Activated naive CD4-positive, alpha-beta T cell treated with anti-CD3 and anti-CD28 coated beads, Interleukin-2, amount 10 ng/mL, durations not matched to agents 7 days and 5 days (primary cell): ENCODE measurements around the gene RAD51B.

Source experiments
- CTCF ChIA-PET: fragments of 350-600 bp; sonication (Branson Sonifier 250); formaldehyde crosslinking; loops from one replicate; lab custom pipeline; 2021; ENCODE audit warnings: antibody characterized with exemption; lab: Charles Lee
- DNase-seq: peaks from one replicate; pipeline ENCODE4 v3.0.0-alpha.2; 2020
- H3K27ac Mint-ChIP-seq: one replicate; pipeline ENCODE4 v1.8.0; 2021; ENCODE audit warnings: mild to moderate bottlenecking, moderate library complexity, mixed read lengths
- H3K27me3 Mint-ChIP-seq: one replicate; pipeline ENCODE4 v1.8.0; 2021; ENCODE audit warnings: mild to moderate bottlenecking, mixed read lengths
- H3K36me3 Mint-ChIP-seq: one replicate; pipeline ENCODE4 v1.8.0; 2021; ENCODE audit warnings: mixed read lengths
- H3K4me1 Mint-ChIP-seq: one replicate; pipeline ENCODE4 v1.8.0; 2021; ENCODE audit warnings: mixed read lengths
- H3K4me3 Mint-ChIP-seq: one replicate; pipeline ENCODE4 v1.8.0; 2021; ENCODE audit warnings: mild to moderate bottlenecking, moderate library complexity, mixed read lengths
- H3K9me3 Mint-ChIP-seq: one replicate; pipeline ENCODE4 v1.8.0; 2021; ENCODE audit warnings: mixed read lengths

Gene RAD51B

DNA sequence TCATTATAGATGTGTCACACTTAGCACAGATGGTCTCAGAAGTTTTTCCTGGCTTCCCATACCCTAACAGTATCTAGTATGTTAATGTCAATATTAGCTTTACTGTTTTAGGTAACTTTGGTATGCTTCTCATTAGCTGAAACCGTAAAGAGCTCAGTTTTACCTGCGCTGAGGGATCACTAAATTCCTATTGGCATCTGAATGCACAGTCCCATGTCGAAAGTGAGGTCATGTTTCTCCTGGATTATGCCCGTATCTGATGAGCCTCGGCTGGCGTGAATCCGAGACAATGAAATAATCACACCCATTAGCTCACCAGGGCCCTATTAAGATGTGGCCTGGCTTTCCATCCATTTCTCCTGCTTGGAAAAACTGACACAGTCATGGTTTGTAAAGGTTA is 555.1 kb downstream of the RAD51B start:
- Mint-ChIP-seq H3K27me3 (no peaks in the 10 kb centered on the region), H3K4me3 (no peak overlapping the region), H3K4me1 (peaks cover 39% of the 10 kb centered on the region), H3K27ac (no peak overlapping the region), H3K36me3 (peaks cover 4% of the 10 kb centered on the region), H3K9me3 (no peaks in the 10 kb centered on the region)
- CTCF ChIA-PET = interaction anchor here (1.1 to 1.3 kb wide), 3 partner anchors 10 to 115 kb away, joined by 3 to 4 read pairs (median 3); no protein-coding TSS in a partner anchor
- DNase-seq = no peak

DNA sequence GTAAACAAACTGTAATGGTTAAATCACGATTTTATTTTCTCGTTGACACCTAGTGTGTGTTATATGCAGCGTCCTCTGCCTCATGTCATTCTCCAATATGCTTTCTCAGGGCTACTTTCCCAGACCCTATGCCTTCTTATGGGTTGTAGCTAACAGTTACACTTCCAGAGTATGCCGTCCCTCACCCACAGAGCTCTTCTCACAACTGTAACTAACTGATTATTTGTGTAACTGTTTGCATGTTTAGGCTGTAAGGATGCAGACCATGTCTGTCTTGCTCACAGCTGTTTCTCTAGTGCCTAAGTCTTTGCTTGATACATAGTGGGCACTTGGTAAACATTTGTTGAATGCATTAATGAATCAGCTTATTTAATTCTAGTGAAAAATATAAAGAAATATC is 555.8 kb downstream of the RAD51B start:
- Mint-ChIP-seq H3K27ac (no peak overlapping the region), H3K4me3 (no peak overlapping the region), H3K9me3 (no peaks in the 10 kb centered on the region), H3K4me1 (peaks cover 42% of the 10 kb centered on the region), H3K36me3 (peaks cover 4% of the 10 kb centered on the region), H3K27me3 (no peaks in the 10 kb centered on the region)
- DNase-seq = no peak
- CTCF ChIA-PET = interaction anchor here (1.1 to 1.3 kb wide), 3 partner anchors 9 to 116 kb away, joined by 3 to 4 read pairs (median 3); no protein-coding TSS in a partner anchor

GRCh38 chr14:68376067-68376779 is 556.6 kb downstream of the RAD51B start:
- peaks cover 4% of the 10 kb centered on the region for H3K36me3 Mint-ChIP-seq
- H3K4me3 Mint-ChIP-seq = no peak overlapping the region
- no peaks in the 10 kb centered on the region for H3K27me3 Mint-ChIP-seq
- H3K27ac Mint-ChIP-seq = no peak overlapping the region
- CTCF ChIA-PET = interaction anchor here (0.6 to 1.3 kb wide), 3 partner anchors 11 to 523 kb away, joined by 3 to 4 read pairs (median 3); no protein-coding TSS in a partner anchor
- H3K4me1 Mint-ChIP-seq = peaks cover 42% of the 10 kb centered on the region
- H3K9me3 Mint-ChIP-seq = no peaks in the 10 kb centered on the region
- DNase-seq = no peak

DNA sequence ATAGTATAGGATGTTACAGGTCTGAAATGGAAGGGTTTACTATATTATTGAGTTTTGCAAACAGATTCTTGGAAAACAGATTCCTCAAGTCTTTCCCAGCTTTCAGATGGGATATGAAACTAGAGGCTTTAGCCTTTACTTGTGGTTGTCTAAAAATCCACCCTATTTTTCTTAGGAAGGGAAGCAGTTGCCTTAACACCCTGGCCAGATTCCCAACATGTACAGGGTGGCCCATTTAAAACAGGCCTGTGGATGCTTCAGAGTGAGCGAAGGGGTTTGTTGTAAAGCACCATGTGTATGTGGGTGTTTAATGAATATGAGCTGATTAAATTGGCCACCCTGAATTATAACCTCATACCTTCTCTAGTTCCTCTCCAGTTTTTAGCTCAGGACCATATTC is 557.4 kb downstream of the RAD51B start:
- H3K36me3 Mint-ChIP-seq = peaks cover 4% of the 10 kb centered on the region
- no peak overlapping the region for H3K4me3 Mint-ChIP-seq
- H3K27ac Mint-ChIP-seq = no peak overlapping the region
- no peaks in the 10 kb centered on the region for H3K9me3 Mint-ChIP-seq
- H3K27me3 Mint-ChIP-seq = no peaks in the 10 kb centered on the region
- peaks cover 42% of the 10 kb centered on the region for H3K4me1 Mint-ChIP-seq
- CTCF ChIA-PET = no interaction called here
- no peak for DNase-seq

- DNase-seq = no peak
- Mint-ChIP-seq H3K27ac (no peak overlapping the region), H3K9me3 (no peaks in the 10 kb centered on the region), H3K4me1 (peaks cover 42% of the 10 kb centered on the region), H3K27me3 (no peaks in the 10 kb centered on the region), H3K36me3 (peaks cover 4% of the 10 kb centered on the region), H3K4me3 (no peak overlapping the region)
- CTCF ChIA-PET = no interaction called here
These were observed 557.9 kb downstream of the RAD51B start for GRCh38 chr14:68377459-68377858.

DNA sequence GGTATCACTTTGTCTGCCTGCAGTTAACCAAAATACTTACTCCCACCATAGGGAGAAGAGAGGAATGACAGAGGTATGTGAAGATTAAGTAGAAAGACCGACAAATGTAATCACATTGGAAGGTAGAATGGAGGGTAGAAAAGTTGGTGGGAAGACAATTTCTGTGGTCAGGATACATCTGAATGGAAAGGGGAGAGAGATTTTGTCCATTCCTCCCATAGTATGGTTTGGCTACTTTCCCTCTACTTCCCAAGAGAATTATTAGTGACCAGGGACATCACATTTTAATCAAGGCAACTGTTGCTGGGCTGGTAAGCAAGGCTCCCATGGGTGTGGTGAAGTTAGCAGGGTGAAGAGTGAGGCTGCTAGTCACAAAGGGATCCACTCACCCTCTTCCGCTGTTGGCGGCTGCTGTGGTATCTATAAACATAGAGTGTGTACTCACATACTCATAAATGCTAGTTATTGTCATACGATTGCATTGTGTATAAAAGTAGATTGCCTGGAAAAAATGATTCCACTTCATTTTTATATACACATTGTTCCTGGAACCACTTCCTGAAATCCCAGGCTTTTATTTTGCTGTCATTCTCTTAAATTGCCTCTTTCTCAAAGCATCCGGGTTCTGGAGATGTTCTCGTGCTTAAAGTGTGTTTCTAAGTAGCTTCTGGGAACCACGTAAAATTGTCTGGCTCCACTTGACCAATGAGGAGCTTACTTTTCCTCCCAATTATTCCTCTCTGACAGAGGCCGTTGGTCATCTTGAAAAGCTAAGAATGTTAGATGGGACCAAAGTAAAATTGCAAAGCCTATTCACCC is 560.1 kb downstream of the RAD51B start:
- H3K9me3 Mint-ChIP-seq = no peaks in the 10 kb centered on the region
- peak; percentile 45 for DNase-seq
- H3K27me3 Mint-ChIP-seq = no peaks in the 10 kb centered on the region
- H3K4me3 Mint-ChIP-seq = no peak overlapping the region
- CTCF ChIA-PET = interaction anchor here (1.4 kb wide), 1 partner anchor 409 kb away, joined by 4 read pairs; no protein-coding TSS in a partner anchor
- H3K27ac Mint-ChIP-seq = peak overlapping the region; percentile 6
- peaks cover 38% of the 10 kb centered on the region for H3K4me1 Mint-ChIP-seq
- no peaks in the 10 kb centered on the region for H3K36me3 Mint-ChIP-seq

DNA sequence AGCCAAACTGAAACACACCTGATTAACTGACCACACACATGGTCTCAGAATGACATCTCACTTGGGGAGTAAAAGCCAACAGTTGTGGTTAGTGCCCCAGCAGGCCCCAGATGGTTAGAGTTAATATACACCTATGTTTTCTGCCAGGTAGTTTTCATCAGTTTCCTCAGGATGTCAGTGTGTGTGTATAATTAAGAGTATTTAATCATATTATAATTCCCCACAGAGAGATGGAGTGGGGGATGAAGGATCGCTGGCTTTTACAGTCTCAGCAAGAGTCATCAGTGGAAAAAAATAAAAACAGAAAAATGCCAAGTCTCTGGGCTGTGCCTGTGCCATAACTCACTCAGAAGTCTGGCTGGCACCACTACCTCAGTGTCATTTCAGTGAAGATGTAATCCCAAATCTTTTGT is 560.8 kb downstream of the RAD51B start:
- Mint-ChIP-seq H3K9me3 (no peaks in the 10 kb centered on the region), H3K4me1 (peaks cover 37% of the 10 kb centered on the region), H3K4me3 (no peak overlapping the region), H3K36me3 (no peaks in the 10 kb centered on the region), H3K27ac (no peak overlapping the region), H3K27me3 (no peaks in the 10 kb centered on the region)
- no peak for DNase-seq
- CTCF ChIA-PET = interaction anchor here (1.4 kb wide), 1 partner anchor 408 kb away, joined by 4 read pairs; no protein-coding TSS in a partner anchor

- peaks cover 8% of the 10 kb centered on the region for H3K4me1 Mint-ChIP-seq
- no peak overlapping the region for H3K27ac Mint-ChIP-seq
- no peak for DNase-seq
- H3K27me3 Mint-ChIP-seq = no peaks in the 10 kb centered on the region
- H3K4me3 Mint-ChIP-seq = no peak overlapping the region
- H3K36me3 Mint-ChIP-seq = peaks cover 3% of the 10 kb centered on the region
- CTCF ChIA-PET = interaction anchor here (1.2 kb wide), 1 partner anchor 10 kb away, joined by 3 read pairs; no protein-coding TSS in a partner anchor
- H3K9me3 Mint-ChIP-seq = no peaks in the 10 kb centered on the region
These were observed 564.8 kb downstream of the RAD51B start for GRCh38 chr14:68384335-68384734.

DNA sequence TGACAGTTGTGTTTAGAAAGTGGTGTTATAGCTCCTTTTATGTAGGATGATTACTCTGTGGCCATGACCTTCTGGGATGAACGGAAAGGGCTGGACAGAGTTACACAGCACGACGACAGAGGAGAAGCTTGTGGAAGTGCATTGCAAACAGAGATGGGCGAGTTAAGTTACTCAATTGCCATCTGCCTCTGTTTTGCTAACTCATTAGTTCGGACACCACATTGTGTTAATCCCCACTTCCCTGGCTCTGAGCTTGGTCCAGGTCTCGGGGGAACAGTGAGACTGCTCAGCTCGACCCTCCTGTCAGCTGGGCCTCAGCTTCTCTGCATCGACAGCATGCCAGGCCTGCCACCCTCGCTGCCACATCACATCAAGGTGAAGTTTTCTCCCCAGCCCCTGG is 565.3 kb downstream of the RAD51B start:
- Mint-ChIP-seq H3K27me3 (no peaks in the 10 kb centered on the region), H3K9me3 (no peaks in the 10 kb centered on the region), H3K27ac (no peak overlapping the region), H3K4me3 (no peak overlapping the region), H3K4me1 (peaks cover 4% of the 10 kb centered on the region), H3K36me3 (peaks cover 3% of the 10 kb centered on the region)
- no peak for DNase-seq
- CTCF ChIA-PET = interaction anchor here (1.2 kb wide), 1 partner anchor 10 kb away, joined by 3 read pairs; no protein-coding TSS in a partner anchor

GRCh38 chr14:68386446-68386845 is 566.9 kb downstream of the RAD51B start:
- H3K27me3 Mint-ChIP-seq = no peaks in the 10 kb centered on the region
- no peaks in the 10 kb centered on the region for H3K9me3 Mint-ChIP-seq
- no peak for DNase-seq
- no peaks in the 10 kb centered on the region for H3K4me1 Mint-ChIP-seq
- CTCF ChIA-PET = no interaction called here
- H3K4me3 Mint-ChIP-seq = no peak overlapping the region
- H3K27ac Mint-ChIP-seq = no peak overlapping the region
- H3K36me3 Mint-ChIP-seq = peaks cover 3% of the 10 kb centered on the region

DNA sequence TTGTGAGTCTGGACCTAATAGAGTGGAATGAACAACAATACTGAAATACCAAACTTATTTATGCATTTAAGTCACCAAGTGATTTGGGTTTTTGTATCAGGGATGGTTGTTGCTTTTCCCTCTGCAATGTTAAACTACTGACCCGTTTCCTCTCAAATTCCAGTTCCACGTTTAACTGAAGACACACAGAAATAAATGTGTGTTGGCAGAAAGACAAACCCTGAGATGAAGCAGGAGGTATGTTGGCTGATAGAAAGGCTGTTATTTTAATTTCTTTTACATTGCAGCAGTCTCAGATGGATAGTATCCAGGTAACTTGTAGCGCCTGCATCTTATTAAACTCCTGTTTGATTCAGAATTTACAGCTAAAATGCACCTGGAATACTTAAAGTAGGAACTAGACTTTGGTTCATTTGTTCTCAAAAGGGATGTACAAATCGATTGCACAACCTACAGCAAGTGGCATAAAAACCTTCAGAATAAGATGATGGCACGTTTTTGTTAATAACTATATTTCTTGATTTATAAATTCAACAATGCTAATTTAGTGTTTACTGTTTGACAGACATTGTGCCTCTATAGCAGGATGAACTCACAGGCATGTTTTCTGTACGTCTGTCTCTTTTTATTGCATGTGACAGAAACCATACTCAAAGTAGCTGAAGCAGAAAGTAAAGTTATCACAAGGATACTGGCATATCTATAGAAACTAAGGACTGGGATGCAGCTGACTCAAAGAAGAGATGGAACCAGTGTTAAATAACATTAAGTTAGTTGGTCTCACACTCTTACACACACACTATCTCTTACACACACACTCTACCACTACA is 567.6 kb downstream of the RAD51B start:
- Mint-ChIP-seq H3K36me3 (peaks cover 3% of the 10 kb centered on the region), H3K27ac (no peak overlapping the region), H3K9me3 (no peaks in the 10 kb centered on the region), H3K27me3 (no peaks in the 10 kb centered on the region), H3K4me3 (no peak overlapping the region), H3K4me1 (no peaks in the 10 kb centered on the region)
- DNase-seq = no peak
- CTCF ChIA-PET = no interaction called here

- no peak for DNase-seq
- H3K27ac Mint-ChIP-seq = no peak overlapping the region
- H3K4me3 Mint-ChIP-seq = no peak overlapping the region
- H3K27me3 Mint-ChIP-seq = no peaks in the 10 kb centered on the region
- CTCF ChIA-PET = no interaction called here
- no peaks in the 10 kb centered on the region for H3K4me1 Mint-ChIP-seq
- H3K36me3 Mint-ChIP-seq = peaks cover 3% of the 10 kb centered on the region
- H3K9me3 Mint-ChIP-seq = no peaks in the 10 kb centered on the region
These were observed 570.4 kb downstream of the RAD51B start for GRCh38 chr14:68389943-68390342.

DNA sequence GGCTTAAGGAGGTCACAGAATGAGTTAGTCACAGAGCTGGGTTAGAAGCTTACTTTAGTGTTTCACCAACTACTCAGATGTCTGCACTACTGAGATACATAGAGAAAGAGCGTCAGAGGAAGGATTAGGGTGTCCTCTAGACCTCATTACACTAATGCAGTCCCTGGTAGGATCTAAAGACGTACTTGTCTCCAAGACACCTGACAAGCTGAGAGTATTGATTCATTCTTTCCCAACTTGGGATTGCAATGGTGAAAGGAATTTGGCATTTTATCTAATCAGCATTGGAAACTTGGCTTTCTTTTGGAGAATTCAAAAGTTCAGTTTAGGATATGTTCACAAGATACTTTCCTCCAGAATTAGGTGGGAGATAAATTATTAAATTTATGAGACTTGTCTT is 571.2 kb downstream of the RAD51B start:
- Mint-ChIP-seq H3K4me1 (no peaks in the 10 kb centered on the region), H3K27ac (no peak overlapping the region), H3K27me3 (no peaks in the 10 kb centered on the region), H3K4me3 (no peak overlapping the region), H3K9me3 (no peaks in the 10 kb centered on the region), H3K36me3 (peaks cover 3% of the 10 kb centered on the region)
- DNase-seq = no peak
- CTCF ChIA-PET = no interaction called here
